ENCODE results near the gene GSTCD. TPM values are rescaled to one million over a fixed set of nuclear protein-coding genes. Genes with fewer than 3 reads are reported as not detected.

The GSTCD gene, protein sequence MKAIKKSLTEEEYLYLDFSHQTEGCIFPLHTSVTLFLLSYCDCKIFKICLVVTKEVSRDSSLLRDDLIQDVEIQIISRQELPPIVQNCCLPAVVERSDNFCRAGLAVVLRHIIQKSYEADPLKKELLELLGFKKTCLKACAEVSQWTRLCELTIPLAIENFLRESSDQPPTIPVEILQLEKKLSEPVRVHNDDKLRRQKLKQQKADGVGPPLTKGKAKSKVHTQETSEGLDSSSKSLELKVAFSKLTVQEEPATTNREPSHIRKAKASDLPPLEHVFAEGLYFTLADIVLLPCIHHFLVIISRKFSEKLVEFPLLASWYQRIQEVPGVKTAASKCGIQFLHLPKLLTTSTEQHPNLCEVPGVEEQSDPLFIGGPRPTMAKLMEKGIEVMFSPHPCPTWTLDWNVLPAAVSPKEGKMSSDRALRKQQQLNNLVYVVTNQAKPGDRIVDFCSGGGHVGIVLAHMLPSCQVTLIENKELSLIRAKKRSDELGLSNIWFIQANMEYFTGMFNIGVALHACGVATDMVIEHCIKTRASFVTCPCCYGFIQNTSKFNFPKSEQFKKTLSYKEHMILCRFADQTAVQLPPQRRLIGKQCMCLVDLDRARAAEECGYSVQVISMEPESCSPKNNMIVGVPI
- total RNA-seq = 10 to 100 TPM; 16.2 to 17.5 TPM

DNA sequence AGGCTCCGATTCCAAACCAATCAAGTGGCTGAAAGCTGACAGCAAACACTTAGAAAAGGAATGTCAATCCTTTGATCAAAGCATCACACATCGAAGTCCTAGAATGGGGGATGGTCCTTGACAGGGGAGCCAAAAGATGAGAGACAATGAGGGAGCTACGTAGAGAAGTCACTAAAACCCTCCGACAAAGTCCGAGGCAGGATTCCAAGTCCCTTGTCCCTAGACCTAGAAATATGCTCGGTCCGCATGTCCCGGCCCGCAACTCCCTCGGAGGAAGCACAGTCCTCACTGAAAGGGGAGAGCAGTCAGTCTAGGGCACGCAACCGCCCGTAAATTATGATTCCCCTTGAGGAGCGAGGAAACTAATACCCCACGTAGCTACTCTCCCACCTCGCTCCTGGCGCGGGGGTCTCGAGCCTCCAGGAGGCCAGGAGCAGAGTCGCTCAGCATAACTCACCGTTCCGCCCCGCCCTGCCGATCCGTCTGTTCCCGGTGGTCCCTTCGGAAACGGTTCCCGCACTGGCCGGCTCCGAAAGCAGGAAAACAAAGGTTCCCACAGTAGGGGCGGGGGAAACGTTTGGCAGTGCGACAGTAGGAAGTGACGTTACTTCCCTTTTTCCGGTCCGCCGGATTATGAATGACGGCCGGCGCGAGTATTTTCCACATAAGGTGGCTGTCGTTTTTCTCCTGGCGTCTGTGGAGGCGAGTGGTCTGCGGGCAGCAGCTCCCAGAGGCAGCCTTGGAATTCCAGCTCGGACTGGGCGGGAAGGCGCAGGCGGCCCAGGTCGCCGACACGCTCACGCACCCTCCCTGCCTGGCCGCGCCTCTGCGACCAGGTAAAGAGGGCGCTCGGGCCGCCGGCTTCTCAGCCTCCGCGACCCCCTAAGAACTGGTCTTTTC lies at the start of gene GSTCD, which contains the start of gene INTS12:
Gene GSTCD (plus strand): TSS at position 604 of the 900 bp plus-strand sequence. CDS start 8,830 bp downstream, outside the sequence.
Gene INTS12 (minus strand): TSS at position 509 of the 900 bp plus-strand sequence. CDS start 8,684 bp downstream, outside the sequence.
- peak; percentile 92 for DNase-seq
- no peaks in the 10 kb centered on the region for H3K9me3 Mint-ChIP-seq
- H3K27me3 Mint-ChIP-seq = no peaks in the 10 kb centered on the region
- CTCF ChIA-PET = interaction anchor here (1.5 kb wide), 1 partner anchor 234 kb away, joined by 5 read pairs; the partner anchor contains the start of gene PPA2
- POLR2A ChIA-PET = interaction anchor here (0.9 to 1.1 kb wide), 3 partner anchors 22 to 235 kb away, joined by 3 to 5 read pairs (median 3); no protein-coding TSS in a partner anchor
- intact Hi-C loops (cut with micrococcal nuclease) = no loop called here
- H3K36me3 Mint-ChIP-seq (ENCODE audit: low read depth) = peaks cover 9% of the 10 kb centered on the region
- peak within 1 kb of the TSS; percentile 94 for H3K27ac Mint-ChIP-seq
- TF ChIP-seq, protein P1, sequence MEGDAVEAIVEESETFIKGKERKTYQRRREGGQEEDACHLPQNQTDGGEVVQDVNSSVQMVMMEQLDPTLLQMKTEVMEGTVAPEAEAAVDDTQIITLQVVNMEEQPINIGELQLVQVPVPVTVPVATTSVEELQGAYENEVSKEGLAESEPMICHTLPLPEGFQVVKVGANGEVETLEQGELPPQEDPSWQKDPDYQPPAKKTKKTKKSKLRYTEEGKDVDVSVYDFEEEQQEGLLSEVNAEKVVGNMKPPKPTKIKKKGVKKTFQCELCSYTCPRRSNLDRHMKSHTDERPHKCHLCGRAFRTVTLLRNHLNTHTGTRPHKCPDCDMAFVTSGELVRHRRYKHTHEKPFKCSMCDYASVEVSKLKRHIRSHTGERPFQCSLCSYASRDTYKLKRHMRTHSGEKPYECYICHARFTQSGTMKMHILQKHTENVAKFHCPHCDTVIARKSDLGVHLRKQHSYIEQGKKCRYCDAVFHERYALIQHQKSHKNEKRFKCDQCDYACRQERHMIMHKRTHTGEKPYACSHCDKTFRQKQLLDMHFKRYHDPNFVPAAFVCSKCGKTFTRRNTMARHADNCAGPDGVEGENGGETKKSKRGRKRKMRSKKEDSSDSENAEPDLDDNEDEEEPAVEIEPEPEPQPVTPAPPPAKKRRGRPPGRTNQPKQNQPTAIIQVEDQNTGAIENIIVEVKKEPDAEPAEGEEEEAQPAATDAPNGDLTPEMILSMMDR (IDR thresholded peaks at IDR 0.05) = no peak
- H3K4me1 Mint-ChIP-seq (ENCODE audit: low read depth) = peaks cover 23% of the 10 kb centered on the region
- H3K4me3 Mint-ChIP-seq = peak within 1 kb of the TSS; percentile 96
- peak; percentile 98 for ATAC-seq

DNA sequence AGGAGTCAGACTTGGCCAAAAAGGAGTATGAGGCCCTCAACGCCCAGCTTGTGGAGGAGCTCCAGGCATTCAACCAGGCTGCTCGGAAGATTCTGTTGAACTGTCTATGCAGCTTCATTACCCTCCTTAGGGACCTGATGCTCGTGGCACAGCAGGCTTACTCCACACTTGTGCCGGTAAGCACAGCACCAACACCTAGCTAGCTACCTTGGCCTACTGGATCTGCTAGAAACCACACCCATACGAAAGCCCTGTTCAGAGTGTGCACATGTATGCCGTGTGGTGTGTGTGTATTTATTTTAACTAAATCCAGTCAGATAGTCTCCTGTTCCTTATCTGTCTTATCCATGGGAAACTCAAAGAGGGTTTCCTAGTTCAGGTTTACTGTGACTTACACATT lies 49.4 kb upstream of the GSTCD start:
- no peaks in the 10 kb centered on the region for H3K9me3 Mint-ChIP-seq
- DNase-seq (no peak), ATAC-seq (no peak)
- H3K4me1 Mint-ChIP-seq (ENCODE audit: low read depth) = no peaks in the 10 kb centered on the region
- H3K27me3 Mint-ChIP-seq = peaks cover under 1% of the 10 kb centered on the region
- intact Hi-C loops (cut with micrococcal nuclease) = no loop called here
- no peak overlapping the region for H3K4me3 Mint-ChIP-seq
- ChIA-PET CTCF (no interaction called here), POLR2A (no interaction called here)
- no peaks in the 10 kb centered on the region for H3K36me3 Mint-ChIP-seq (ENCODE audit: low read depth)
- TF ChIP-seq, protein P1 (IDR thresholded peaks at IDR 0.05) = no peak
- no peak overlapping the region for H3K27ac Mint-ChIP-seq

DNA sequence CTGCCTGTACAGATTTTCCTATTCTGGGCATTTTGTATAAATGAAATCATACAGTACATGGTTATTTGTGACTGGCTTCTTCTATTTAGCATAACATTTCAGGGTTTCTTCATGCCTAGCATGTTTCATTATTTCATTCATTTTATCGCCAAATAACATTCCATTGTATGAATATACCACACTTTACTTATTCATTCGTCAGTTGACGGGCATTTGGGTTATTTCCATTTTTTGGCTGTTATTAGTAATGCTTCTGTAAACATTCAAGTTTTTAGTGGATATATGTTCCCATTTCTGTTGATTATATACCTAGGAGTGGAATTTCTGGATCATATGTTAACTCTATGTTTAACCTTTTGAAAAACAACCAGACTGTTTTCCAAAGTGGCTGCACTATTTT lies 47.6 kb upstream of the GSTCD start:
- POLR2A ChIA-PET = no interaction called here
- CTCF ChIA-PET = interaction anchor here (1.4 kb wide), 1 partner anchor 10 kb away, joined by 3 read pairs; no protein-coding TSS in a partner anchor

DNA sequence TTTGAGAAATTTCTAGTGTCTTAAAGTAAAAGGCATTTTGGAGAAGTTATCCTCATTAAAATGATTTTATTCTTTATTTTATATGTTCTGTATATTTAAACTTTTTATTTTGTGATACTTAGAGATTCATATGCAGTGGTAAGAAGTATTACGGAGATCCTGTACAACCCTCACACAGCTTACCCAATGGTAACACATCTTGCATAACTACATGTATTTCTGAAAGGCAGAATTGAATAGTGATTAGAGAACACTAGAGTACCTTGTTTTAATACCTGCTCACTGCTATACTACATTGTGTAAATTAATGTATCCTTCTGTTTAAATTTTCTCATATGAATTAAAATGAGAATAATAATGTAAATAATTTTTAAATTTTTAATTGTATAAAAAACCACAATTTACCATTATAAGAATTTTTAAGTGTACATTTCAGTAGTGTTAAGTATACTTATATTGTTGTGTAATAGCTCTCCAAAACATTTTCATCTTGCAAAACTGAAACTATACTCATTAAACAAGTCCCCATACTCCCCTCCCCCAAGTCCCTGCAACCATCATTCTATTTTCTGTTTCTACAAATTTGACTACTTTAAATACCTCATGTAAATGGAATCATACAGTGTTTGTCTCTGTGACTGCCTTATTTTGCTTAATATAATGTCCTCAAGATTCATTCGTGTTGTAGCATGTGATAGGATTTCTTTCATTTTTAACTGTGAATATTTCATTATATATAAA lies 45.5 kb upstream of the GSTCD start:
- intact Hi-C loops (cut with micrococcal nuclease) = no loop called here
- TF ChIP-seq, protein P1 (IDR thresholded peaks at IDR 0.05) = no peak
- DNase-seq (no peak), ATAC-seq (no peak)
- H3K27me3 Mint-ChIP-seq = peaks cover 8% of the 10 kb centered on the region
- no peak overlapping the region for H3K27ac Mint-ChIP-seq
- ChIA-PET POLR2A (no interaction called here), CTCF (no interaction called here)
- no peaks in the 10 kb centered on the region for H3K4me1 Mint-ChIP-seq (ENCODE audit: low read depth)
- H3K4me3 Mint-ChIP-seq = no peak overlapping the region
- H3K9me3 Mint-ChIP-seq = no peaks in the 10 kb centered on the region
- H3K36me3 Mint-ChIP-seq (ENCODE audit: low read depth) = no peaks in the 10 kb centered on the region

More for the DNA sequence above, 47.6 kb upstream of the GSTCD start:
- no peaks in the 10 kb centered on the region for H3K4me1 Mint-ChIP-seq (ENCODE audit: low read depth)
- H3K27me3 Mint-ChIP-seq = peaks cover 2% of the 10 kb centered on the region
- H3K36me3 Mint-ChIP-seq (ENCODE audit: low read depth) = no peaks in the 10 kb centered on the region
- H3K9me3 Mint-ChIP-seq = no peaks in the 10 kb centered on the region
- H3K4me3 Mint-ChIP-seq = no peak overlapping the region
- H3K27ac Mint-ChIP-seq = no peak overlapping the region
- intact Hi-C loops (cut with micrococcal nuclease) = no loop called here
- DNase-seq (no peak), ATAC-seq (no peak)
- TF ChIP-seq, protein P1 (IDR thresholded peaks at IDR 0.05) = no peak
